K562 (cell line): ENCODE measurements around the gene UBE2D2. TPM values are rescaled to one million over a fixed set of nuclear protein-coding genes. Genes with fewer than 3 reads are reported as not detected.

Source experiments
- ATAC-seq: fragments of 200-7000 bp; cut with Tn5 transposase; 3 replicates; pipeline ENCODE4 v1.9.1; 2020; ENCODE audit warnings: moderate library complexity
- BruUV-seq: library from RNA; stranded (reverse); fragments of 400-500 nt; replicated peaks from 2 replicates; lab custom pipeline; 2021; lab: Mats Ljungman, UMichigan
- CTCF ChIA-PET: fragments of 300-600 bp; formaldehyde crosslinking; extraction: SDS; loops from one replicate; lab custom pipeline; 2021; ENCODE audit warnings: low intra/inter-chr PET ratio; lab: Yijun Ruan, JAX
- POLR2A ChIA-PET: fragments of 300-600, 350-650 bp; sonication (Branson Sonifier 250); formaldehyde crosslinking; extraction: SDS; loops from one replicate; lab custom pipeline; 2021; ENCODE audit warnings: antibody characterized with exemption, inconsistent platforms; lab: Yijun Ruan, JAX
- DNase-seq, 4 experiments: peaks; one replicate each; pipeline versions ENCODE4 v3.0.0 to v3.0.0-alpha.2; 2011 to 2018; ENCODE audit warnings: low spot score in 3 of 4, mixed read lengths in 3 of 4; ENCODE audit errors: extremely low read depth in 1 of 4
- FAIRE-seq: peaks from 2 replicates; lab custom pipeline; 2011; peaks lifted over from hg19 to GRCh38; lab: Jason Lieb, UNC
- H2AFZ ChIP-seq: 2 replicates; pipeline ENCODE4 v1.6.0; 2011; ENCODE audit warnings: low read depth, low read length, control low read depth, inconsistent platforms
- H3K27ac ChIP-seq: fragments of 200-600 bp; 3 replicates; pipeline ENCODE4 v1.8.0; 2011; ENCODE audit warnings: low read depth, mild to moderate bottlenecking, control low read depth, inconsistent platforms, low read length, moderate library complexity, mixed read lengths; ENCODE audit errors: extremely low read depth
- H3K27me3 ChIP-seq, 2 experiments: fragments of 300-600 bp in 1 of 2; 2 replicates in 1 of 2; 3 replicates in 1 of 2; pipeline versions ENCODE4 v1.6.0 to v1.8.0; 2011; ENCODE audit warnings: inconsistent platforms in 2 of 2, low read length in 2 of 2, mild to moderate bottlenecking in 1 of 2, mixed read lengths in 1 of 2, moderate library complexity in 1 of 2; ENCODE audit not compliant: control insufficient read depth in 2 of 2, insufficient read depth in 2 of 2
- H3K36me3 ChIP-seq: fragments of 300-600 bp; 3 replicates; pipeline ENCODE4 v1.8.0; 2011; ENCODE audit warnings: mild to moderate bottlenecking, low read length, inconsistent platforms; ENCODE audit not compliant: control insufficient read depth, insufficient read depth
- H3K4me1 ChIP-seq, 2 experiments: fragments of 200-600 bp in 1 of 2; replicated peaks in 1 of 2; 2 replicates in 1 of 2; 3 replicates in 1 of 2; pipeline versions ENCODE4 v1.5.1 to v1.8.0; 2011; ENCODE audit warnings: inconsistent platforms in 2 of 2, low read length in 2 of 2, mild to moderate bottlenecking in 1 of 2, mixed read lengths in 1 of 2, moderate library complexity in 1 of 2; ENCODE audit not compliant: control insufficient read depth in 2 of 2, insufficient read depth in 2 of 2
- H3K4me2 ChIP-seq: 2 replicates; pipeline ENCODE4 v1.6.1; 2011; ENCODE audit warnings: low read length, control low read depth, inconsistent platforms, mixed read lengths; ENCODE audit not compliant: insufficient read depth
- H3K4me3 ChIP-seq: fragments of 200-600 bp; sonication (generic), shearing (Covaris generic); 2 replicates; pipeline ENCODE4 v1.5.1; 2016; ENCODE audit warnings: control low read depth, inconsistent platforms
- H3K79me2 ChIP-seq: fragments of 200-600 bp; 3 replicates; pipeline ENCODE4 v1.8.0; 2011; ENCODE audit warnings: low read length, inconsistent platforms; ENCODE audit not compliant: control insufficient read depth, insufficient read depth
- H3K9ac ChIP-seq, 2 experiments: 2 replicates each; pipeline versions ENCODE4 v1.6.0 to v1.6.1; 2011; ENCODE audit warnings: low read depth in 2 of 2, low read length in 2 of 2, control low read depth in 1 of 2, inconsistent platforms in 1 of 2, mild to moderate bottlenecking in 1 of 2, mixed read lengths in 1 of 2; ENCODE audit not compliant: insufficient read depth in 1 of 2
- H3K9me1 ChIP-seq: one replicate; pipeline ENCODE4 v1.6.0; 2011; ENCODE audit warnings: inconsistent platforms, mild to moderate bottlenecking, low read length, moderate library complexity; ENCODE audit not compliant: control insufficient read depth, insufficient read depth
- H3K9me3 ChIP-seq: replicated peaks from 2 replicates; pipeline ENCODE4 v1.5.1; 2011; ENCODE audit warnings: low read depth, low read length, inconsistent platforms; ENCODE audit not compliant: control insufficient read depth, insufficient read depth
- H4K20me1 ChIP-seq: replicated peaks from 2 replicates; pipeline ENCODE4 v1.6.1; 2011; ENCODE audit warnings: low read length, inconsistent platforms, mixed read lengths; ENCODE audit not compliant: control insufficient read depth, insufficient read depth
- CTCF ChIP-seq, 3 experiments: IDR thresholded peaks in 2 of 3; conservative IDR thresholded peaks in 1 of 3; 2 replicates each; pipeline ENCODE4 v1.5.1; 2011 to 2012; ENCODE audit warnings: low read length in 3 of 3, mild to moderate bottlenecking in 3 of 3, control low read depth in 2 of 3, improper control_type of control experiment in 1 of 3, inconsistent platforms in 1 of 3, low read depth in 1 of 3, mixed read lengths in 1 of 3, moderate library complexity in 1 of 3; ENCODE audit not compliant: insufficient read depth in 2 of 3
- EP400 ChIP-seq: fragments of 450-650 bp; IDR thresholded peaks from 2 replicates; pipeline ENCODE4 v1.6.1; 2017; ENCODE audit warnings: antibody characterized with exemption, mild to moderate bottlenecking, moderate library complexity
- MNT ChIP-seq, 2 experiments: fragments of 450-650 bp; conservative IDR thresholded peaks; 2 replicates each; pipeline ENCODE4 v1.6.1; 2017; ENCODE audit warnings: mild to moderate bottlenecking in 2 of 2, moderate library complexity in 2 of 2
- POLR3A ChIP-seq: IDR thresholded peaks from 2 replicates; pipeline ENCODE4 v1.6.1; 2011; ENCODE audit warnings: borderline replicate concordance, mild to moderate bottlenecking, moderate library complexity; ENCODE audit not compliant: insufficient read length, insufficient read depth; ENCODE audit errors: extremely low read depth
- RAD21 ChIP-seq, 2 experiments: fragments of 250-450 bp in 1 of 2; fragments of 450-650 bp in 1 of 2; sonication (Bioruptor Pico) in 1 of 2; formaldehyde crosslinking in 1 of 2; IDR thresholded peaks in 1 of 2; conservative IDR thresholded peaks in 1 of 2; 2 replicates each; pipeline versions ENCODE4 v1.4.0 to v1.8.0; 2020 to 2022; ENCODE audit warnings: mild to moderate bottlenecking in 2 of 2, moderate library complexity in 1 of 2
- REST ChIP-seq, 2 experiments: fragments of 450-650 bp; formaldehyde crosslinking in 1 of 2; IDR thresholded peaks; 2 replicates each; pipeline versions ENCODE4 v1.4.0 to v1.6.1; 2014 to 2020; ENCODE audit warnings: mild to moderate bottlenecking in 2 of 2, borderline replicate concordance in 1 of 2, low read depth in 1 of 2
- ZNF232 ChIP-seq: sonication (generic); formaldehyde crosslinking; IDR thresholded peaks from 2 replicates; pipeline ENCODE4 v1.8.0; 2022; ENCODE audit warnings: mild to moderate bottlenecking, missing genetic modification reagents
- WGBS: fragments of 100-300 bp; shearing (Covaris generic); methylation state at CpG from one replicate; pipeline ENCODE4 v1.1.6; 2016; ENCODE audit warnings: low coverage, mixed read lengths; ENCODE audit not compliant: insufficient coverage; ENCODE audit errors: missing lambda C conversion rate; 5-methylcytosine and 5-hydroxymethylcytosine counted together
- in situ Hi-C: fragments of 300-500 bp; cut with MboI; formaldehyde crosslinking; loops from 4 replicates; pipeline ENCODE4 v1.15.0; 2018; ENCODE audit warnings: inconsistent platforms, mixed read lengths
- intact Hi-C: fragments of 100-400 bp; cut with micrococcal nuclease; formaldehyde crosslinking; loops from 2 replicates; pipeline ENCODE4 v1.14.2; 2022
- polyA plus RNA-seq, 8 experiments: library from polyadenylated mRNA; depleted of rRNA in 4 of 8; stranded (reverse) in 5 of 8; unstranded in 3 of 8; fragments of >200 nt; fragmentation: Nextera tagmentation in 2 of 8; fragmentation: Illumina TruSeq in 1 of 8; extraction: Ambion mirVana in 2 of 8; extraction: Trizol in 1 of 8; gene quantifications; 2 replicates each; pipeline versions ENCODE4 v1.2.1 to v1.2.3, GENCODE V29; 2011 to 2014; ENCODE audit warnings: inconsistent platforms in 1 of 8, missing spikeins in 1 of 8
- total RNA-seq, 7 experiments: library from RNA; depleted of rRNA in 6 of 7; stranded (reverse); fragments of >200 nt in 6 of 7; fragmentation: Illumina TruSeq in 2 of 7; extraction: Trizol in 2 of 7; gene quantifications; 2 replicates each; pipeline versions ENCODE4 v1.2.1 to v1.2.3, GENCODE V29; 2011 to 2021; ENCODE audit warnings: low replicate concordance in 1 of 7

The UBE2D2 gene
- total and polyA plus RNA-seq, 9 of the 15 experiments (the other 6 are each of a cell fraction or from before 2014, with no cell fraction given) = 53.6 to 198 (median 122) TPM

- CTCF ChIA-PET = interaction anchor here (1.0 kb wide), 1 partner anchor 289 kb away, joined by 3 read pairs; no protein-coding TSS in a partner anchor
- H3K4me2 ChIP-seq = no peak overlapping the region
- H4K20me1 ChIP-seq = peaks cover 25% of the 10 kb centered on the region
- H3K27me3 ChIP-seq = no peaks in the 10 kb centered on the region
- H3K4me3 ChIP-seq = no peak overlapping the region
- FAIRE-seq (peak; percentile 37), DNase-seq (peak; percentile 30 to 62 (median 32)), ATAC-seq (peak; percentile 82)
- intact Hi-C loops = no loop called here
- in situ Hi-C loops = no loop called here
- H3K36me3 ChIP-seq = peaks cover 58% of the 10 kb centered on the region
- no peak overlapping the region for H3K9ac ChIP-seq
- no peaks in the 10 kb centered on the region for H3K9me1 ChIP-seq
- peaks cover 93% of the 10 kb centered on the region for H3K79me2 ChIP-seq
- H3K9me3 ChIP-seq = no peaks in the 10 kb centered on the region
- H3K4me1 ChIP-seq = peaks cover 2% of the 10 kb centered on the region in 2 experiments; a peak in 3 of 5 replicates
- no peak overlapping the region for H3K27ac ChIP-seq
- WGBS = 74% methylated on average over 4 of the region's 4 CpGs
- TSS peak; percentile 25 for BruUV-seq
- no peak overlapping the region for H2AFZ ChIP-seq
- POLR2A ChIA-PET = interaction anchor here (0.5 to 2.7 kb wide), 6 partner anchors 9 to 152 kb away, joined by 3 to 19 read pairs (median 4); partner anchors contain the start of gene UBE2D2
- TF ChIP-seq POLR3A (no peak), MNT (conservative IDR thresholded peaks at IDR 0.05) (0 out of 4 replicates have a peak, but pooled peaks of 1 of the 2 experiments have one; percentile 26), CTCF (IDR thresholded peaks at IDR 0.05 in 2 of 3, conservative IDR thresholded peaks at IDR 0.05 in 1 of 3; ENCODE audit: insufficient read depth in 2 of 3, low read depth in 1 of 3, low read length in 3 of 3) (peak; percentile 61 to 74 (median 64); a peak in 5 of 6 replicates), REST (IDR thresholded peaks at IDR 0.05; ENCODE audit: borderline replicate concordance) (peak; percentile 22; the same call in 1 of the 2 replicates), REST (CRISPR knock-in tag; IDR thresholded peaks at IDR 0.05; ENCODE audit: low read depth) (no peak), RAD21 (CRISPR knock-in tag; conservative IDR thresholded peaks at IDR 0.05 in 1 of 2, IDR thresholded peaks at IDR 0.05 in 1 of 2) (peak; percentile 30 to 58; a peak in 3 of 4 replicates), EP400 (0 out of 2 replicates have a peak, but pooled peaks have one; percentile 19), ZNF232 (no peak)
Measured at GRCh38 chr5:139574641-139575312, 13.6 kb downstream of the UBE2D2 start.
